Hepatocyte (in vitro differentiated cells): ENCODE results near the gene RGS6. TPM values are rescaled to one million over a fixed set of nuclear protein-coding genes. Genes with fewer than 3 reads are reported as not detected.

Experiments
- DNase-seq: peaks from one replicate; pipeline ENCODE4 v3.0.0-alpha.2; 2016; ENCODE audit warnings: low spot score
- H2AFZ ChIP-seq: fragments of 200-600 bp; sonication (generic); 2 replicates; pipeline ENCODE4 v1.6.0; 2016; ENCODE audit warnings: antibody characterized with exemption, mild to moderate bottlenecking
- H3K27ac ChIP-seq: fragments of 200-600 bp; sonication (generic); 2 replicates; pipeline ENCODE4 v1.5.1; 2016; ENCODE audit warnings: mild to moderate bottlenecking
- H3K27me3 ChIP-seq: fragments of 200-600 bp; sonication (generic); 2 replicates; pipeline ENCODE4 v1.6.1; 2016
- H3K36me3 ChIP-seq: fragments of 200-600 bp; sonication (generic); replicated peaks from 2 replicates; pipeline ENCODE4 v1.5.1; 2016; ENCODE audit warnings: low read depth; ENCODE audit not compliant: insufficient read depth
- H3K4me1 ChIP-seq: fragments of 200-600 bp; sonication (generic); 2 replicates; pipeline ENCODE4 v1.5.1; 2016; ENCODE audit warnings: mild to moderate bottlenecking, moderate library complexity; ENCODE audit not compliant: insufficient read depth
- H3K4me2 ChIP-seq: fragments of 200-600 bp; sonication (generic); 2 replicates; pipeline ENCODE4 v1.6.0; 2016
- H3K4me3 ChIP-seq: fragments of 200-600 bp; sonication (generic); 2 replicates; pipeline ENCODE4 v1.5.1; 2016; ENCODE audit warnings: mild to moderate bottlenecking
- H3K79me2 ChIP-seq: fragments of 200-600 bp; sonication (generic); 2 replicates; pipeline ENCODE4 v1.6.0; 2017; ENCODE audit warnings: mild to moderate bottlenecking
- H3K9me2 ChIP-seq: fragments of 200-600 bp; sonication (generic); replicated peaks from 2 replicates; pipeline ENCODE4 v1.6.0; 2017; ENCODE audit warnings: mild to moderate bottlenecking; ENCODE audit not compliant: insufficient read depth
- H3K9me3 ChIP-seq: fragments of 200-600 bp; sonication (generic); 2 replicates; pipeline ENCODE4 v1.5.1; 2016; ENCODE audit warnings: low read depth, mild to moderate bottlenecking
- H4K20me1 ChIP-seq: fragments of 200-600 bp; sonication (generic); 2 replicates; pipeline ENCODE4 v1.6.0; 2016; ENCODE audit warnings: mild to moderate bottlenecking; ENCODE audit not compliant: insufficient read depth, poor library complexity, severe bottlenecking
- CTCF ChIP-seq: fragments of 200-600 bp; sonication (generic); IDR thresholded peaks from 2 replicates; pipeline ENCODE4 v1.5.1; 2016; ENCODE audit warnings: antibody characterized with exemption, mild to moderate bottlenecking; ENCODE audit not compliant: poor library complexity
- EZH2 ChIP-seq: fragments of 200-600 bp; sonication (generic); IDR thresholded peaks from 2 replicates; pipeline ENCODE4 v1.6.1; 2016; ENCODE audit warnings: antibody characterized with exemption, mild to moderate bottlenecking, borderline replicate concordance
- EZH2phosphoT487 ChIP-seq: fragments of 200-600 bp; sonication (generic); IDR thresholded peaks from one replicate; pipeline ENCODE4 v1.6.1; 2018; ENCODE audit warnings: antibody characterized with exemption, mild to moderate bottlenecking, low read depth, moderate library complexity; ENCODE audit not compliant: unreplicated experiment, severe bottlenecking
- WGBS: methylation state at CpG from one replicate; pipeline ENCODE4 v1.1.6; 2016; ENCODE audit warnings: low lambda C conversion rate; ENCODE audit errors: missing lambda C conversion rate; 5-methylcytosine and 5-hydroxymethylcytosine counted together
- polyA plus RNA-seq: library from polyadenylated mRNA; unstranded; fragments of >200 nt; fragmentation: Nextera tagmentation; extraction: Ambion mirVana; gene quantifications from 2 replicates; pipeline ENCODE4 v1.2.1, GENCODE V29; 2016
- total RNA-seq: library from RNA; depleted of rRNA; stranded (reverse); fragments of >200 nt; gene quantifications from 2 replicates; pipeline ENCODE4 v1.2.3, GENCODE V29; 2014

RGS6 gene
- total and polyA plus RNA-seq, 2 experiments from 2014 or later: 0.25 to 0.87 TPM

- 35% methylated on average over 3 of the region's 3 CpGs for WGBS
- Histone ChIP-seq H3K27ac (peak overlapping the region; percentile 16), H3K36me3 (no peaks in the 10 kb centered on the region), H3K79me2 (no peaks in the 10 kb centered on the region), H3K4me3 (no peak overlapping the region), H3K4me1 (peaks cover 3% of the 10 kb centered on the region), H3K9me2 (no peaks in the 10 kb centered on the region), H3K4me2 (no peak overlapping the region), H3K9me3 (no peaks in the 10 kb centered on the region), H2AFZ (no peak overlapping the region), H3K27me3 (no peaks in the 10 kb centered on the region), H4K20me1 (no peaks in the 10 kb centered on the region)
- peak; percentile 35 for DNase-seq
- TF ChIP-seq CTCF: no peak
- no peak for TF ChIP-seq EZH2
- TF ChIP-seq EZH2phosphoT487: no peak
These were observed 254.3 kb downstream of the RGS6 start for GRCh38 chr14:72186523-72186922.

GRCh38 chr14:72196237-72197015 lies 264.2 kb downstream of the RGS6 start:
- H3K4me1 ChIP-seq: no peaks in the 10 kb centered on the region
- H3K79me2 ChIP-seq: no peaks in the 10 kb centered on the region
- no peak overlapping the region for H3K4me3 ChIP-seq
- H3K27me3 ChIP-seq: no peaks in the 10 kb centered on the region
- no peak overlapping the region for H2AFZ ChIP-seq
- H4K20me1 ChIP-seq: no peaks in the 10 kb centered on the region
- H3K4me2 ChIP-seq: no peak overlapping the region
- H3K36me3 ChIP-seq: no peaks in the 10 kb centered on the region
- 82% methylated on average over 4 of the region's 4 CpGs for WGBS
- no peaks in the 10 kb centered on the region for H3K9me3 ChIP-seq
- DNase-seq: no peak
- H3K9me2 ChIP-seq: no peaks in the 10 kb centered on the region
- no peak for TF ChIP-seq EZH2phosphoT487
- TF ChIP-seq CTCF: no peak
- TF ChIP-seq EZH2: no peak
- no peak overlapping the region for H3K27ac ChIP-seq

GRCh38 chr14:72201645-72202044 lies 269.4 kb downstream of the RGS6 start:
- H2AFZ ChIP-seq: no peak overlapping the region
- H3K27me3 ChIP-seq: no peaks in the 10 kb centered on the region
- H4K20me1 ChIP-seq: no peaks in the 10 kb centered on the region
- TF ChIP-seq CTCF: no peak
- no peak for TF ChIP-seq EZH2phosphoT487
- no peak for TF ChIP-seq EZH2
- no peak overlapping the region for H3K4me2 ChIP-seq
- no peaks in the 10 kb centered on the region for H3K9me3 ChIP-seq
- no peaks in the 10 kb centered on the region for H3K9me2 ChIP-seq
- DNase-seq: no peak
- H3K27ac ChIP-seq: no peak overlapping the region
- H3K4me1 ChIP-seq: no peaks in the 10 kb centered on the region
- no peaks in the 10 kb centered on the region for H3K79me2 ChIP-seq
- no peaks in the 10 kb centered on the region for H3K36me3 ChIP-seq
- H3K4me3 ChIP-seq: no peak overlapping the region
